Astrocyte (in vitro differentiated cells and primary cell): ENCODE measurements around the gene CYP2C19. TPM values are rescaled to one million over a fixed set of nuclear protein-coding genes. Genes with fewer than 3 reads are reported as not detected.

Experiments
- DNase-seq: peaks from one replicate; pipeline ENCODE4 v3.0.0-alpha.2; 2010; ENCODE audit warnings: low read depth
- FAIRE-seq: peaks from 2 replicates; lab custom pipeline; 2011; peaks lifted over from hg19 to GRCh38; lab: Jason Lieb, UNC
- H2AFZ ChIP-seq: 2 replicates; pipeline ENCODE4 v1.6.0; 2012; ENCODE audit warnings: low read depth, low read length, inconsistent platforms
- H3K27ac ChIP-seq: 2 replicates; pipeline ENCODE4 v1.5.1; 2011; ENCODE audit warnings: low read depth, low read length, inconsistent platforms
- H3K27me3 ChIP-seq: 2 replicates; pipeline ENCODE4 v1.6.0; 2011; ENCODE audit warnings: low read length, inconsistent platforms; ENCODE audit not compliant: insufficient read depth
- H3K36me3 ChIP-seq: 2 replicates; pipeline ENCODE4 v1.5.1; 2011; ENCODE audit warnings: low read length, inconsistent platforms; ENCODE audit not compliant: insufficient read depth
- H3K4me1 ChIP-seq: 2 replicates; pipeline ENCODE4 v1.5.1; 2011; ENCODE audit warnings: low read length, inconsistent platforms; ENCODE audit not compliant: insufficient read depth
- H3K4me2 ChIP-seq: 2 replicates; pipeline ENCODE4 v1.6.0; 2012; ENCODE audit warnings: low read length, inconsistent platforms
- H3K4me3 ChIP-seq: 2 replicates; pipeline ENCODE4 v1.5.1; 2011; ENCODE audit warnings: low read depth, mild to moderate bottlenecking, low read length, inconsistent platforms; ENCODE audit not compliant: insufficient read depth
- H3K79me2 ChIP-seq: 2 replicates; pipeline ENCODE4 v1.6.0; 2012; ENCODE audit warnings: mild to moderate bottlenecking, low read length, inconsistent platforms; ENCODE audit not compliant: insufficient read depth
- H3K9ac ChIP-seq: 2 replicates; pipeline ENCODE4 v1.6.0; 2012; ENCODE audit warnings: mild to moderate bottlenecking, low read length, inconsistent platforms
- H3K9me3 ChIP-seq: 2 replicates; pipeline ENCODE4 v1.5.1; 2012; ENCODE audit warnings: low read depth, mild to moderate bottlenecking, low read length, inconsistent platforms; ENCODE audit not compliant: insufficient read depth
- H4K20me1 ChIP-seq: 2 replicates; pipeline ENCODE4 v1.6.0; 2012; ENCODE audit warnings: low read length, inconsistent platforms; ENCODE audit not compliant: insufficient read depth
- H3K27ac Mint-ChIP-seq: one replicate; pipeline ENCODE4 v1.8.0; 2021; ENCODE audit warnings: mild to moderate bottlenecking, mixed read lengths; ENCODE audit not compliant: unreplicated experiment
- H3K27me3 Mint-ChIP-seq: one replicate; pipeline ENCODE4 v1.8.0; 2021; ENCODE audit warnings: low read depth, mixed read lengths; ENCODE audit not compliant: unreplicated experiment
- H3K36me3 Mint-ChIP-seq: one replicate; pipeline ENCODE4 v1.8.0; 2021; ENCODE audit warnings: low read depth, mixed read lengths; ENCODE audit not compliant: unreplicated experiment
- H3K4me1 Mint-ChIP-seq: one replicate; pipeline ENCODE4 v1.8.0; 2021; ENCODE audit warnings: low read depth, mixed read lengths; ENCODE audit not compliant: unreplicated experiment
- H3K4me3 Mint-ChIP-seq: one replicate; pipeline ENCODE4 v1.8.0; 2021; ENCODE audit warnings: mild to moderate bottlenecking, moderate library complexity, mixed read lengths; ENCODE audit not compliant: unreplicated experiment
- H3K9me3 Mint-ChIP-seq: one replicate; pipeline ENCODE4 v1.8.0; 2021; ENCODE audit warnings: mild to moderate bottlenecking, mixed read lengths; ENCODE audit not compliant: unreplicated experiment
- EZH2 ChIP-seq: IDR thresholded peaks from 2 replicates; pipeline ENCODE4 v1.6.1; 2012; ENCODE audit warnings: mild to moderate bottlenecking, low read length, inconsistent platforms; ENCODE audit not compliant: insufficient read depth
- total RNA-seq: library from RNA; stranded (reverse); gene quantifications from 2 replicates; pipeline ENCODE4 v1.2.1, GENCODE V29; 2021
- TF ChIP-seq, protein P1 (sequence below): IDR thresholded peaks from 2 replicates; pipeline ENCODE4 v1.5.1; 2011; ENCODE audit warnings: low read depth, mild to moderate bottlenecking, inconsistent platforms, low read length, moderate library complexity; ENCODE audit not compliant: insufficient read depth

The CYP2C19 gene
- total RNA-seq, 1 donor from 2014 or later, result not detected

DNA sequence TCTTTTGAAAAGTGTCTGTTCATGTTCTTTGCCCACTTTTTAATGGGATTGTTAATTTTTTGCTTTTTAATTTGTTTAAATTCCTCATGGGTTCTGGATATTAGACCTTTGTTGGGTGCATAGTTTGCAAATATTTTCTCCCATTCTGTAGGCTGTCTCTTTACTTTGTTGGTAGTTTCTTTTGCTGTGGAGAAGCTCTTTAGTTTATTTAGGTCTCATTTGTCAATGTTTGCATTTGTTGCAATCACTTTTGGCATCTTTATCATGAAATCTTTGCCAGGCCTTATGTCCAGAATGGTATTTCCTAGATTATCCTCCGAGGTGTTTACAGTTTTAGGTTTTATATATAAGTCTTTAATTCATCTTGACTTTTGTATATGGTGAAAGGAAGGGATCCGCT, 23.9 kb upstream of the CYP2C19 start:
- Histone ChIP-seq H2AFZ (no peak overlapping the region), H3K4me3 (no peak overlapping the region), H3K79me2 (no peaks in the 10 kb centered on the region), H3K9me3 (peaks cover 2% of the 10 kb centered on the region), H3K4me2 (no peak overlapping the region), H3K36me3 (no peaks in the 10 kb centered on the region), H3K27me3 (no peaks in the 10 kb centered on the region), H3K4me1 (no peaks in the 10 kb centered on the region), H3K9ac (no peak overlapping the region), H3K27ac (no peak overlapping the region), H4K20me1 (no peaks in the 10 kb centered on the region)
- Mint-ChIP-seq H3K9me3 (peaks cover 5% of the 10 kb centered on the region), H3K36me3 (no peaks in the 10 kb centered on the region), H3K4me3 (no peak overlapping the region), H3K27me3 (no peaks in the 10 kb centered on the region), H3K27ac (no peak overlapping the region), H3K4me1 (no peaks in the 10 kb centered on the region)
- DNase-seq, result no peak
- FAIRE-seq, result no peak
- TF ChIP-seq, protein P1, sequence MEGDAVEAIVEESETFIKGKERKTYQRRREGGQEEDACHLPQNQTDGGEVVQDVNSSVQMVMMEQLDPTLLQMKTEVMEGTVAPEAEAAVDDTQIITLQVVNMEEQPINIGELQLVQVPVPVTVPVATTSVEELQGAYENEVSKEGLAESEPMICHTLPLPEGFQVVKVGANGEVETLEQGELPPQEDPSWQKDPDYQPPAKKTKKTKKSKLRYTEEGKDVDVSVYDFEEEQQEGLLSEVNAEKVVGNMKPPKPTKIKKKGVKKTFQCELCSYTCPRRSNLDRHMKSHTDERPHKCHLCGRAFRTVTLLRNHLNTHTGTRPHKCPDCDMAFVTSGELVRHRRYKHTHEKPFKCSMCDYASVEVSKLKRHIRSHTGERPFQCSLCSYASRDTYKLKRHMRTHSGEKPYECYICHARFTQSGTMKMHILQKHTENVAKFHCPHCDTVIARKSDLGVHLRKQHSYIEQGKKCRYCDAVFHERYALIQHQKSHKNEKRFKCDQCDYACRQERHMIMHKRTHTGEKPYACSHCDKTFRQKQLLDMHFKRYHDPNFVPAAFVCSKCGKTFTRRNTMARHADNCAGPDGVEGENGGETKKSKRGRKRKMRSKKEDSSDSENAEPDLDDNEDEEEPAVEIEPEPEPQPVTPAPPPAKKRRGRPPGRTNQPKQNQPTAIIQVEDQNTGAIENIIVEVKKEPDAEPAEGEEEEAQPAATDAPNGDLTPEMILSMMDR, result no peak
- TF ChIP-seq EZH2, result no peak

DNA sequence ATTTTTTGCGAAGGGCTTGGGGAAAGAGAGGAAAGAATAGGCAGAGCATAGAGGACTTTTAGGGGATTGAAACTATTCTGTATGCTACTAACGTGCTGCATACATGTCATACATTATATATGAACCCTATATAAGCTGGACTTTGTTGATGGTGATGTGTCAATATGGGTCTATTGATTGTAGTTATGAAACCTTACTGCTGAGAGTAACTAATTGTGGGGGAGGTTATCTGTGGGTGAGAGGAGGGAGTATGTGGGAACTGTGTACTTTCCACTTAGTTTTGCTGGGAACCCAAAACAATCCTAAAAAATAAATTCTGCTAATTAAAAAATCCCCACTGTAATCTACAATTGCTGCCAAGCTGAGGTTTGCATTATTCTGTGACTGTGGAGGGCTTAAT, 15.3 kb upstream of the CYP2C19 start:
- Histone ChIP-seq H3K9me3 (peaks cover 2% of the 10 kb centered on the region), H3K4me1 (no peaks in the 10 kb centered on the region), H4K20me1 (no peaks in the 10 kb centered on the region), H3K4me2 (no peak overlapping the region), H3K27ac (no peak overlapping the region), H3K9ac (no peak overlapping the region), H3K27me3 (no peaks in the 10 kb centered on the region), H2AFZ (no peak overlapping the region), H3K4me3 (no peak overlapping the region), H3K79me2 (no peaks in the 10 kb centered on the region), H3K36me3 (no peaks in the 10 kb centered on the region)
- no peak for DNase-seq
- no peaks in the 10 kb centered on the region for H3K36me3 Mint-ChIP-seq
- no peaks in the 10 kb centered on the region for H3K27me3 Mint-ChIP-seq
- H3K4me3 Mint-ChIP-seq, result no peak overlapping the region
- no peaks in the 10 kb centered on the region for H3K4me1 Mint-ChIP-seq
- FAIRE-seq, result no peak
- TF ChIP-seq, protein P1, result no peak
- no peak for TF ChIP-seq EZH2
- H3K27ac Mint-ChIP-seq, result no peak overlapping the region
- H3K9me3 Mint-ChIP-seq, result peaks cover 4% of the 10 kb centered on the region

DNA sequence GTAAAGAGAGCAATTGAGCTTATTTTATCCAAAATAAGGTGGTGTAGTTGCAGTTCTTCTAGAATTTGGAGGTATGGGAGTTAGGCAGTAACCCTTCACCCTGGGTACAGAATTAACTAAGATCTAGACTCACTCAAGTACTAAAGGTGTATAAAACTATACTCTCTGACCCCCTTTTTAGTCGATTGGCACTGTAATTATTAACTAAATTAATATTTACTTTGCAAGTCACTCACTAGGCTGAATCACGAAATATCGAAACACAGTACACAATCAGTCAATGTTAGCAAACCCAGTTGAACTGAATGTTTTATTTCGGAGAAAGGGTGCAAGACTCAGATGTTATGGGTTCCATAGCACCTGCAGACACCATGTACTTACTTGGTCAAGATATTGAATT, 14.6 kb upstream of the CYP2C19 start:
- no peak overlapping the region for H3K27ac ChIP-seq
- Mint-ChIP-seq H3K4me1 (no peaks in the 10 kb centered on the region), H3K27ac (no peak overlapping the region), H3K27me3 (no peaks in the 10 kb centered on the region), H3K9me3 (peaks cover 2% of the 10 kb centered on the region), H3K36me3 (no peaks in the 10 kb centered on the region), H3K4me3 (no peak overlapping the region)
- DNase-seq (no peak), FAIRE-seq (no peak)
- H3K9me3 ChIP-seq, result peaks cover 2% of the 10 kb centered on the region
- H3K36me3 ChIP-seq, result no peaks in the 10 kb centered on the region
- no peak for TF ChIP-seq EZH2
- TF ChIP-seq, protein P1, result no peak
- no peak overlapping the region for H3K9ac ChIP-seq
- H3K4me2 ChIP-seq, result no peak overlapping the region
- H4K20me1 ChIP-seq, result no peaks in the 10 kb centered on the region
- H3K27me3 ChIP-seq, result no peaks in the 10 kb centered on the region
- H3K4me1 ChIP-seq, result no peaks in the 10 kb centered on the region
- H3K79me2 ChIP-seq, result no peaks in the 10 kb centered on the region
- H2AFZ ChIP-seq, result no peak overlapping the region
- no peak overlapping the region for H3K4me3 ChIP-seq
